ENCODE results near the gene MEGF6. TPM values are rescaled to one million over a fixed set of nuclear protein-coding genes. Genes with fewer than 3 reads are reported as not detected.
A peak's percentile ranks its signal among the peaks of the same experiment; 100 is the strongest.

The MEGF6 gene
- total and polyA plus RNA-seq, 5 experiments from 2014 or later, result 2.2 to 198 (median 3.5) TPM

DNA sequence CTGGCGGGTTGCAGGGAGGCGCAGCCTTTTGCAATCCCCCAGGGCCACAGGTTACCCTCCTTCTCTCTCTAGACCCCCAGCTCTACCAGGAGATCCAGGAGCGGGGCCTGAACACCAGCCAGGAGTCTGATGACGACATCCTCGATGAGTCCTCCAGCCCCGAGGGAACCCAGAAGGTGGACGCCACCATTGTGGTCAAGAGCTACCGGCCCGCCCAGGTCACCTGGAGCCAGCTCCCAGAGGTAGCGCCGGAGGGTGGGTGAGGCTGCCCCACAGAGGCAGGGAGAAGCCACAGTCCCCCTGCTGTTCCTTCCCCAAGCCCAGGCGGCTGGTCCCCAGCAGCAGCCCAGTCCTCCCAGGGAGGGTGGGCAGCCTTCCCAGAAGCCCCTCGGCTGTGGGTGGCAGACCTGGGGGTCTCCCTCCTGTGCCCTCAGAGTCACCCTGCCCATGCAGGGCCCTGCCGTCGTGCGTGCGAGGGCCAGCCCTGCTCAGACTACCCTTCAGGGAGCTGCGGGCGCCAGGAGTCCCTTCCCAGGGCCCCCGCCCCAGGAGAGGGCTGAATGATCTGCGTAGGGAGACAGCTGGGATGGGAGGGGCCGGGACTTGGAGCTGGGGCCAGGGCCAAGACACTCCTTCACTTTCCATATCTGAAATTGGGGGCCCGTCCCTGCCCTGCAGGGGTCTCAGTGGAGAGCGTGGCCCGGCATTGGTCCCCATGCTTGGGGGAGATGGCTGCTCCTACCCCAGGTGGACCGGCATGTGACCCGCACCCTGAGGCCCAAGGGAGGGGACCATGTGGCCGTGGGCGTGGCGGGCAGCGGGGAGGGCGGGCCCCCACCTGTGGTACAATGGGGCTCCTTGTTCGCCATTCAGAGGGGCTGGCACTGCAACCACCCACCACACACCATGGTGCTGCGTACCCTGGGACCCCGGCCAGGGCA, 143.9 kb downstream of the MEGF6 start:
- POLR2A ChIA-PET, result interaction anchor here (0.6 kb wide), 1 partner anchor 327 kb away, joined by 8 read pairs; no protein-coding TSS in a partner anchor
- Mint-ChIP-seq H3K9me3 (no peaks in the 10 kb centered on the region), H3K4me3 (no peak overlapping the region), H3K27ac (no peak overlapping the region), H3K4me1 (peaks cover 0 to 8% (median 6%) of the 10 kb centered on the region in 4 donors), H3K36me3 (no peaks in the 10 kb centered on the region), H3K27me3 (no peaks in the 10 kb centered on the region)
- ATAC-seq, result no peak
- DNase-seq, result peak in 2 of 10 donors; percentile 8 to 54

DNA sequence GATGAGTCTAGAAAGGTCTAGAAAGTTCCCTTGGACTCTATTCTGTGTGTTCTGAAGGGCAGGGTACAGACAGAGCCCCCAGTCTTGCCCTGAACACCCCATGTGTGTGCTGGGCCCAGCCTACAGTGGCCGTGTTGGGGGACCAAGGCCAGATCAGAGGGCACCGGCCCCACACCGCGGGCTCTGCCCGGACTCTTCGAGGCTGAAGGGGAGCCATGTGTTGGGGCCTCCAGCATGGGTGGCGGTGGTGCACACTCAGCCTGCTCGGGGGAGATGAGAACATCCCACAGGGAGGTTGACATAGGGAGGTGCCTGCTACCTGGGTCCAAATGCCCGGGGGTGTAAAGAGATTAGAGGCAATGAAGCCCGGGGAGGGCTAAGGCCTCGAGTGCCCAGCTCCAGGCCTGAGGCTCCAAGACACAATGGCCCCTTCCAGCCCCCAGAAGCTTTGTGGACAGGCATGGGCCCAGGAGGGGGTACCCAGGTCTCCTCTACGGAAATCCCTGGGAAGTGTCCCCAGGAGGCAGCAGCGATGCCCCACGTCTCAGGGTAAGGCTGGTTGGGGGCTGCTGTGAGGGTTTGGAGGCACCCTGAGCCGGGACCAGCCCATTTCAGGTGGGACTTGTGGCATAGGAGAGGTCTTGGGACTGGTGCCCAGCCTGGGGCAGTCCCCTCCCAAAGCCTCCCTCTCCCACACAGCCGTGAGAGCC, 144.8 kb downstream of the MEGF6 start:
- peaks cover 0 to 8% (median 6%) of the 10 kb centered on the region in 4 donors for H3K4me1 Mint-ChIP-seq
- POLR2A ChIA-PET, result interaction anchor here (0.7 kb wide), 1 partner anchor 12 kb away, joined by 3 read pairs; no protein-coding TSS in a partner anchor
- no peak for ATAC-seq
- peak in 1 of 10 donors; percentile 50 for DNase-seq
- no peaks in the 10 kb centered on the region for H3K27me3 Mint-ChIP-seq
- H3K27ac Mint-ChIP-seq, result no peak overlapping the region
- H3K9me3 Mint-ChIP-seq, result no peaks in the 10 kb centered on the region
- no peaks in the 10 kb centered on the region for H3K36me3 Mint-ChIP-seq
- no peak overlapping the region for H3K4me3 Mint-ChIP-seq

DNA sequence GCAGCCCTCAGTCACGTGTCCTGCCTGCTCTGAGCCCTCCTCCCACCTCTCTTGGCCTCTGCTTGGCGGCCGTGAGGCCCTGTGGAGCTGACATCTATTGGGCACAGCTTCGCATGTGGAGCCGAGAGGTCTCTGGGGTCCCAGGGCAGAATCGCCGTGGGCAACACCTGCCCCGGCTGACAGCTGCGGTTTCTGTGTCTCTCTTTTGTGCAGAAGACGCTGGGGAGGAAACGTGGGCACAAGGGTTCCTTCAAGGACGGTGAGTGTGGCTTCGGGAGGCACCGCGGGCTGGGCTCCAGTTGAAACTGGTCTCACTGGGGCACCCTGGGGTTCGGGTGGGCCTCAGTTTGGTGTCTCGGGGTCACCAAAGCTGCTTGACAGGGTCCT, 145.4 kb downstream of the MEGF6 start:
- Mint-ChIP-seq H3K9me3 (no peaks in the 10 kb centered on the region), H3K27me3 (no peaks in the 10 kb centered on the region), H3K4me1 (peaks cover 0 to 8% (median 6%) of the 10 kb centered on the region in 4 donors), H3K4me3 (peak overlapping the region in 1 of 10 donors; percentile 42), H3K27ac (peak overlapping the region in 1 of 10 donors; percentile 55), H3K36me3 (no peaks in the 10 kb centered on the region)
- ATAC-seq (no peak), DNase-seq (peak in 1 of 10 donors; percentile 61)
- POLR2A ChIA-PET, result interaction anchor here (0.7 kb wide), 1 partner anchor 11 kb away, joined by 3 read pairs; no protein-coding TSS in a partner anchor

GRCh38 chr1:3465091-3465934, 146.0 kb downstream of the MEGF6 start:
- Mint-ChIP-seq H3K4me1 (peaks cover 0 to 8% (median 4%) of the 10 kb centered on the region in 4 donors), H3K27ac (no peak overlapping the region), H3K4me3 (peak overlapping the region in 1 of 10 donors; percentile 42), H3K36me3 (no peaks in the 10 kb centered on the region), H3K27me3 (no peaks in the 10 kb centered on the region), H3K9me3 (no peaks in the 10 kb centered on the region)
- ATAC-seq (no peak), DNase-seq (peak in 2 of 10 donors; percentile 3 to 56)
- POLR2A ChIA-PET, result interaction anchor here (0.7 kb wide), 1 partner anchor 10 kb away, joined by 3 read pairs; no protein-coding TSS in a partner anchor

DNA sequence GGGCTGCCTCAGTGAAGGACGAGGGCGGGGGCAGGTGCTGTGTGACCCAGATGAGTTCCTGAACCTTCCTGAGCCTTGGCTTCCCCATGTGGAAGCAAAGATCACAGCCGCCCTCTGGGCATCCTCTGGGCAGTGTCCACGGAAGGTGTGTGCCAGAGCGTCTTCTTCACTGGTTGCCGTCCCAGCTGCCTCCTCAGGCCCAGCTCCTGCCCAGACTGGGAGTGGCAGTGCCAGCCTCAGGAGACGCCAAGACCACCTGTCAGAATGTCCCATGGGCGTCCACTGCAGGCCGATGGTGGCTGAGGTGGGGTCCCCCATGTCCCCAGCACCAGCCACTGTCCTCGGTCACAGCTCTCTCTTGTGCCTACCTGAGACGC, 146.7 kb downstream of the MEGF6 start:
- H3K27me3 Mint-ChIP-seq, result no peaks in the 10 kb centered on the region
- H3K9me3 Mint-ChIP-seq, result no peaks in the 10 kb centered on the region
- no peak overlapping the region for H3K4me3 Mint-ChIP-seq
- DNase-seq (peak in 1 of 10 donors; percentile 45), ATAC-seq (no peak)
- no peaks in the 10 kb centered on the region for H3K36me3 Mint-ChIP-seq
- no peak overlapping the region for H3K27ac Mint-ChIP-seq
- peaks cover 0 to 8% (median 4%) of the 10 kb centered on the region in 4 donors for H3K4me1 Mint-ChIP-seq
- POLR2A ChIA-PET, result no interaction called here

DNA sequence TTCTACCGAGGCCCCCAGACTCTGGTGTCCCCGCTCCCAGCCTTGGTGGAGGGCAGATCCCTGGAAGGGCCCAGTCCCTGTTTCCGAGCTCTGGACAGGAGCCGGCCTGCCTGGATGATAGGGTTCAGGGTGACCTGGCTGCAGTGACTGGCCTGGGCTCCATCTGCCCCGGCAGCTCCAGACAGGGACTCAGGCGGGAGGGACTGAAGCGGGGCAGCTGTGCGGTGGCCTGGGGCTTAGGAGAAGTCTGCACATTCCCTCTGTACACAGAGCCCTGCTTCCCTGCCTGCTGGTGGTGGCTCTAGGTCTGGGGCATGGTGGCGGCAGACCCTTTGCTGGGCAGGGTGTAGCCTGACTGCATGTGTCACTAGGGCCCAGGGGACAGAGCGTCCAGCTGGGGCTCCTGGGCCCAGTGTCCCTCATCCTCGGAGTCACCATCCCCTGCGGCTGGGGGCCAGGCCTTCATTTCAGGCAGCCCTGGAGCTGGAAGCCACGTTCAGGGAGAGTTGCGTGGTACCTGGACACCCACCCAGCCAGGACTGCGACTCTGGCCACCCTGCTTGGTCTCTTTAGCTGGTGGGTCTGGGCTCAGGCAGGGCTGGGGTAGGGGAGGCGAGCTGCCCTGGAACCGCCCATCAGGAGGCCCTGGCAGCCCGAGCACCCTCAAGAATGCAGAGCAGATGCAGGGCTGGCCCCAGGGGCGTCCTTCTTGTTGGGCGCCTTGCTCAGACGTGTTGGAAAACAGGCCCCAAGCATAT, 147.2 kb downstream of the MEGF6 start:
- peak in 1 of 10 donors; percentile 34 for DNase-seq
- Mint-ChIP-seq H3K27me3 (no peaks in the 10 kb centered on the region), H3K9me3 (no peaks in the 10 kb centered on the region), H3K36me3 (no peaks in the 10 kb centered on the region), H3K4me3 (no peak overlapping the region), H3K27ac (no peak overlapping the region), H3K4me1 (peaks cover 0 to 8% (median 4%) of the 10 kb centered on the region in 4 donors)
- POLR2A ChIA-PET, result no interaction called here
- ATAC-seq, result no peak

DNA sequence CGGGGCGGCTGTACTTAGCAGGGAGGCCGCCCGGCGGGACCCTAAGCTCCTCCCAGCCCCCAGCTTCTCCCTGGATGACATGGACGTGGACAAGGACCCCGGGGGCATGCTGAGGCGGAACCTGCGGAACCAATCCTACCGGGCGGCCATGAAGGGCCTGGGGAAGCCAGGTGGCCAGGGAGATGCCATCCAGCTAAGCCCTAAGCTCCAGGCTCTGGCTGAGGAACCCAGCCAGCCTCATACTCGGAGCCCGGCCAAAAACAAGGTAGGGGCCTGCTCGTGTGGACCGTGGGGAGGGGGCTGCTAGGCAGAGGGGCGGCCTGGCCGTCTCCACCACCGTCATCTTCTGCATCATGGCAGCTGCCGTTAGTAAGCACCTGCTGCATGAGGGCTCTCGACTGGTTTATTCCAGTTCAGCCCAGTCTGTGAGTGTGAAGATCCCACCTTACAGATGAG, 147.9 kb downstream of the MEGF6 start:
- POLR2A ChIA-PET, result no interaction called here
- no peak overlapping the region for H3K27ac Mint-ChIP-seq
- ATAC-seq (no peak), DNase-seq (peak in 1 of 10 donors; percentile 3)
- H3K4me1 Mint-ChIP-seq, result peaks cover 0 to 8% (median 4%) of the 10 kb centered on the region in 4 donors
- H3K36me3 Mint-ChIP-seq, result no peaks in the 10 kb centered on the region
- no peak overlapping the region for H3K4me3 Mint-ChIP-seq
- H3K9me3 Mint-ChIP-seq, result no peaks in the 10 kb centered on the region
- H3K27me3 Mint-ChIP-seq, result no peaks in the 10 kb centered on the region

DNA sequence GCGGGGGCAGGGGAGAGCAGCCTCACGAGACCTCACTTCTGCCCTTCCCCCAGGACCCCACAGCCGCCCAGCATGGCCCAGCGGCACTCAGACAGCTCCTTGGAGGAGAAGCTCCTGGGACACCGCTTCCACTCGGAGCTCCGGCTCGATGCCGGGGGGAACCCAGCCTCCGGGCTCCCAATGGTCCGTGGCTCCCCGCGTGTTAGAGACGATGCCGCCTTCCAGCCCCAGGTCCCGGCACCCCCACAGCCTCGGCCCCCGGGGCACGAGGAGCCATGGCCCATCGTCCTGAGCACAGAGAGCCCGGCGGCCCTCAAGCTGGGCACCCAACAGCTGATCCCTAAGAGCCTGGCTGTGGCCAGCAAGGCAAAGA, 148.3 kb downstream of the MEGF6 start:
- Mint-ChIP-seq H3K4me1 (peaks cover 0 to 8% (median 5%) of the 10 kb centered on the region in 4 donors), H3K9me3 (no peaks in the 10 kb centered on the region), H3K36me3 (no peaks in the 10 kb centered on the region), H3K27me3 (no peaks in the 10 kb centered on the region), H3K27ac (no peak overlapping the region), H3K4me3 (no peak overlapping the region)
- peak in 1 of 10 donors; percentile 3 for DNase-seq
- no peak for ATAC-seq
- POLR2A ChIA-PET, result no interaction called here

DNA sequence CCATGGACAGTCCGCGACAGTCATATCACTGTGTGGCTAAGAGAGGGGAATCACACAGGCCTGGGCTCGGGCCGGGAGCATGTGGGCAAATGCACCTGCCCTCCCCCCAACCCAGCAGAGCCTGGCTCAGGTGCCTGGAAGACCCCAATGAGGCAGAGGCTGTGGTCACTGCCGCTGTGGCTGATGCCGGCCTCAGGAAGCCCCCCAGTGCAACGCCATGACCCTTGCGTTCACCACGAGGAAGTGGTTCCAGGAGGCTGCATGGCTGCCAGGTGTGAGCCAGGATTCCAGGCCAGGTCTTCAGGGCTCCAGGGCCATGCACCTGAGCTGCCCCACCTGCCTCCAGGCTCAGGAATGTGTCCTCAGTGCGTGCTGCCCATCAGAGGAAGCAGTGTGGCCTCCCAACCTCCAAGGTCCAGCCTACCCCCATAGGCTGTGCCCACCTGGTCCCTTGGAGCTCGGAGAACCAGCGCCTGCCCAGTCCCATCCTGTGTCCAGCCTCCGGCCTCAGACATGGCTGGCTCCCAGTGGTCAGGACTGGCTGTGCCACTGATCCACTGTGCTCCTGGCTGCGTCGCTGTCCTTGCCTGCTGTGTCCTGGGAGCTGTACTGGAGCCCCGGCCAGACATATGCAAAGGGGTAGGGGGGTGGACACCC, 148.8 kb downstream of the MEGF6 start:
- no peaks in the 10 kb centered on the region for H3K9me3 Mint-ChIP-seq
- DNase-seq (peak in 1 of 10 donors; percentile 2), ATAC-seq (no peak)
- POLR2A ChIA-PET, result no interaction called here
- H3K27me3 Mint-ChIP-seq, result no peaks in the 10 kb centered on the region
- no peak overlapping the region for H3K27ac Mint-ChIP-seq
- H3K4me3 Mint-ChIP-seq, result no peak overlapping the region
- no peaks in the 10 kb centered on the region for H3K36me3 Mint-ChIP-seq
- peaks cover 0 to 8% (median 5%) of the 10 kb centered on the region in 4 donors for H3K4me1 Mint-ChIP-seq

- H3K4me3 Mint-ChIP-seq, result no peak overlapping the region
- no peaks in the 10 kb centered on the region for H3K27me3 Mint-ChIP-seq
- no peak overlapping the region for H3K27ac Mint-ChIP-seq
- H3K36me3 Mint-ChIP-seq, result no peaks in the 10 kb centered on the region
- ATAC-seq, result no peak
- no peaks in the 10 kb centered on the region for H3K9me3 Mint-ChIP-seq
- H3K4me1 Mint-ChIP-seq, result peaks cover 0 to 8% (median 5%) of the 10 kb centered on the region in 4 donors
- POLR2A ChIA-PET, result no interaction called here
- no peak for DNase-seq
Observed at GRCh38 chr1:3461934-3462275, 149.4 kb downstream of the MEGF6 start.

DNA sequence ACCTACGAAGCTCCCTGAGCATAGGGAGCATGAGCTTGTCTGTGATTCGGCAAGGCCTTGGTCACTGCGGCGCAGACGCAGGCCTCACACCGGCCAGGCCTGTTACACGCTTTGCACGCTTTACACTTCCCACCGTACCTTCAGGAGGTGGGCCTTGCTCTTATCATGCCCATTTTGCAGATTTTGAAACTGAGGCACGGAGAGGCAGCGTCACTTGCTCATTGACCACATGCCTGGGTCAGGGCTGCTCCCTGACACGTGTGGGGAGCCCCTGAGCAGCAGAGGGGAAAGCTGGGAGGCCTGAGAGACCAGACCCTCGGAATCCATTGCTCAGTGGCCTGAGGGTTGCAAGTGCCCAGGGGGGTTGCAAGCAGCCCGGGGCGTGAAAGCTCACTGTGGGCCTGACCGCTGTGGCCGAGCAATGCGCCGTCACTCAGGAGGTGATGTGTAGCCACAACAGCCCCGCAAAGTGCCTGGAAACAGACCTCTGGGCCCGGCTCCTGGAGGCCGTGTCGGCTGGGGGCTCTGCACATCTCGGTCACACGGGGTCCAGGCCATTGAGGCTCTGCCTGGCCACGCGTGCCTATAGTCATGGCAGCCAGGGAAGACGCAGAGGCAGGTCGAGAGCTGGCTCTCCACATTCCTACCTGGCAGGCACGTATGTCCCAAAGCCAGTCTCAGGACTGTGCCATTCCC, 149.9 kb downstream of the MEGF6 start:
- Mint-ChIP-seq H3K36me3 (no peaks in the 10 kb centered on the region), H3K27me3 (no peaks in the 10 kb centered on the region), H3K4me3 (no peak overlapping the region), H3K9me3 (no peaks in the 10 kb centered on the region), H3K4me1 (peaks cover 0 to 6% (median 5%) of the 10 kb centered on the region in 4 donors), H3K27ac (no peak overlapping the region)
- ATAC-seq (no peak), DNase-seq (no peak)
- POLR2A ChIA-PET, result no interaction called here

Measured in naive thymus-derived CD8-positive, alpha-beta T cell (primary cell).